GM21447 (cell line): ENCODE measurements around the gene BCAR3.
"Not testable (repeated sequence)": the region's sequence is repeated elsewhere in the genome, so short reads cannot be mapped to it uniquely, and the experiment has no call there.

Experiments
- ATAC-seq: cut with Tn5 transposase; IDR thresholded peaks from one replicate; pipeline ENCODE4 v1.9.1; 2021; ENCODE audit not compliant: unreplicated experiment

Gene BCAR3

DNA sequence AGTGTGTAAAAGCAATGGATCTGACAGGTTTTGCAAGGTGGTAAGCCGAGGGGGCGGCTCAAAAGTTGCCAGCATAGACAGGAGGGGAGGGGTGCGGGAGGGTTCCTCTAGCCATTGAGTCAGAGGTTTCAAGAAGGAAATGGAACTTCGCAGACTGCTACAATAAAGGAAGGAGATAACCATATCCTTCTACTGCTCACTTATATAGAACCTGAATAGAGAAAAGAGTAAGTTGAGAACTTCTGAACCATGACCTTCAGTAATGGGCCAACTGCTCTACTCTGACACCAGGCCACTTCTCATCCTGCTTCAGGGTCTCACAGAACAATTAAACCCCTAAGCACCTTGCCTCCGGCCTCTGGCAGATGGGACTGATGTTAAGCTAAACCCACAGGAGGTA is 26.3 kb upstream of the BCAR3 start:
- ATAC-seq: peak; percentile 69

DNA sequence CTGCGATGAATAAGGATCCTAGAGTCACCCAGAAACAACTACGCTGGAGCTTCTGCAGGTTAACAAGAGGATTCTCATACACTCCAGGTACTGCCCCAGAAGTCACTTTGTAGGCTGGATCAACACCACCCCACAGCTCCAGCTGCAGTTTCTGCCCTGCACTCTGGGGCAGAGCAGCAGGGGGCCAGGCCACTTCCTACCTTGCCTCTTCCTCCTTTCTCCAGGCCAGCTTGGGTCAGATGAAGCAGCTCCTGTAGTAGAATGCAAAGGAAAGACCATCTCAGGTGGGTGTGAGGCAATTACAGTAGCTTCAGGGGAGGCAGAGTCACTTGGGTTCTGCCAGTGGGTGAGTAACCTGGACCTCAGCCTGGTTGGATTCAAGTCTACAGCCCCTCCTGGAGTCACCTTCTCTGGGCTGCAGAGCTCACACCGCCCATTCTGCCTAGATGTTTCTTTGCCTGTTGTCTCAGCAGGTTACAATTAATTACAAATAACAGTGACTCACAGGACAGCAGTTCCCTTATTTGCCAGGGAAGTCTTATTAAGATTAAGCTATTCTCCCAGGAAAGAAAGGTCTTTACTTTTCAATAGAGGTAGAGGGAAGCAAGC is 24.4 kb upstream of the BCAR3 start:
- ATAC-seq: no peak

DNA sequence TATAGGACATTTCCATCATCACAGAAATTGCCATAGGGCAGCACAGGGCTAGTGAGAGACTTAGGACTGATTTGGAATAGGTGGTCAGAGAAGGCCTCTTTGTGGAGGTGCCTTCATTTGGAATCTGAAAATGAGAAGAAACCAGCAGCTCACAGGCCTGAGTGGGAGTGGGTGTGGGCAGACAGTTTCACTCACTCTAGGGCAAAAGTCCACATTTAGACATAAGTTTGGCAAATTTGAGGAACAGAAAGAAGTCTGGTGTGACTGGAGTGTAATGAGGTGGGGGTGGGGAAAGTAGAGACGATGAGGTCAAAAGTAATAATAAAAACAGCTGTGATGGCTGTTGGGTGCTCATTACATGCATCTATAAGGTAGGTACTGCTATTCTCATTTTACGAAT is 22.4 kb upstream of the BCAR3 start:
- peak; percentile 42 for ATAC-seq

DNA sequence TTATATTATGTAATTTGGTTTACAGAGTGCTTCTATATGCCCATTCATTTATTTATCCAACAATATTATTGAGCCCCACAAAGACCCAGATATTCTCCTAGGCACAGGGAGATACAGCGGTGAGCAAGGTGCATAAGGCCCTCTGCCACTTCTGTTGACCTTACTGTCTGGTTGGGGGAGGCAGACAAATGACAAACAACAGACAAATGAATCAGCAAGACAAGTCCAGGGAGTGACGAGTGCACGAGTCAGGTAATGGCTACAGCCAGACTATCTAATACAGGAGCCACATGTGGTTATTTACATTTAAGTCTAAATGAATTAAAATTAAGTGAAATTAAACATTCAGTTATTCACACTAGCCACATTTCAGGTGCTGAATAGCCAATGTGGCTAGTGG is 22.0 kb upstream of the BCAR3 start:
- no peak for ATAC-seq

DNA sequence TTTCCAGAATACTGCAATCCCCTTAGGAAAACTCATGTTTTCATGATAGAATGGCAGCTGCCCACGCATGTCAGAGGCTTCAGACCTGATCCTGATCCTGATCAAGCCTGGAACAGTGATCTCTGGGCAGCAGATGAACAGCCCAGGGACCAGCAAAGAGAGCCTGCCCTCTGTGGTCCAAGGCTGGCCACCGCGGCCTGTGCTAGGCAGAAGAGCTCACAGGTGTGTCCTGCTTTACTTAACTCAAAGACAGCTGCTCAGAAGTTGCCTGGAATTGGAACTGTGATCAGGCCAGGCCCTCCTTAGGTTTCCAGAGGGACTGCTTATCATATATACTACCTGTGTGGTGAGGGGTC is 21.2 kb upstream of the BCAR3 start:
- no peak for ATAC-seq

DNA sequence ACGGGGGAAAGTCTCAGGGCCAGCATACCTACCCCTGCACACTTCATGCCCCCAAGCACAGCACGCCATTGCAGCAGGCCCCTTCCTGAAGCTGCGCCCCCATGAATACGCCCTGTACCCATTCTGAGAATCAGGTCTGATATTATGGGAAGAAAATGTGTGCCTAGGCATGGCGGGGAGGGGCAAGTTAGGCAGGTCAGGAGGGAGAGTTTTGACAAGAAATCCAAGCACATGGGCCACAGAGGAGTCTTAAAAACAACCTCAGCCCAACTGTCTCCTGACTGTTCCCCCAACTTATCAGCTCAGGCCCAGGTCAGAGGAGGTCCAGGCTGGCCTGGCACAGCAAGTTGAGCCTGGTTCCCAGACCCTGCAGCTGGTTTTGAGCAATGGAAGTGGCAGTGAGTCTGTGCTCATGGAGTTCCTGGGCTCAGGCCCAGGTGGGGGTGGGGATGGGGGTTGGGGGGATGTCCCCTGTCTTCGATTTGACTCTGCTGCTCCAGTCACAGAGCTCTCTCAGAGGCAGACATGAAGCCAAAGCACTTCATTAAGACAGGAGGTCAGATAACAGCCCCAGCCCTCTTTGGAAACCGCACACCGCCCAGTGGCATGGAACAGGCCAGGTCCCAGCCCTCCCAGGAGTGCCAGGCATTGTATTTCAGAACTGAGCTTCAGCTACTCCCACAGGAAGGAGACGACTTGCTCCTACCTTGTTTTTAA is 20.6 kb upstream of the BCAR3 start:
- peak; percentile 33 for ATAC-seq

DNA sequence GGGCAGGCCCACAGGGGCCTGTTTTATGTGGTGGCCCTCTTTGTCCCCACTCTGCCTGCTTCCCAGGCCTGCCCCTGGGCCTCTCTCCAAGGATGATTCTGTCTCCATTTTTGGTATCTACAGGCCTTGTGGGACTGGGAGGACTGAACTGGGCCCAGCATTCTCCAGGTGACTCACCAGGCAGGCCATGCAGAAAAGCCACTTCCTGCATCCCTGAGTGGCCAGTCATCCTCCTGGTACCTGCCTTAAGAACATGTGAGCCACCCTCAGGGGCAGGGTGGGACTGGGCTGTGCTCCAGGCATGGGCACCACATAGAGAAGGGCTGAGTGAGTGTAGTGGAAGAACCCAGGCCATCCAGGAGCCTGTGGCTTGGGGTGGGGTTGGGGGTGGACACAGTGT is 20.0 kb upstream of the BCAR3 start:
- ATAC-seq: no peak

DNA sequence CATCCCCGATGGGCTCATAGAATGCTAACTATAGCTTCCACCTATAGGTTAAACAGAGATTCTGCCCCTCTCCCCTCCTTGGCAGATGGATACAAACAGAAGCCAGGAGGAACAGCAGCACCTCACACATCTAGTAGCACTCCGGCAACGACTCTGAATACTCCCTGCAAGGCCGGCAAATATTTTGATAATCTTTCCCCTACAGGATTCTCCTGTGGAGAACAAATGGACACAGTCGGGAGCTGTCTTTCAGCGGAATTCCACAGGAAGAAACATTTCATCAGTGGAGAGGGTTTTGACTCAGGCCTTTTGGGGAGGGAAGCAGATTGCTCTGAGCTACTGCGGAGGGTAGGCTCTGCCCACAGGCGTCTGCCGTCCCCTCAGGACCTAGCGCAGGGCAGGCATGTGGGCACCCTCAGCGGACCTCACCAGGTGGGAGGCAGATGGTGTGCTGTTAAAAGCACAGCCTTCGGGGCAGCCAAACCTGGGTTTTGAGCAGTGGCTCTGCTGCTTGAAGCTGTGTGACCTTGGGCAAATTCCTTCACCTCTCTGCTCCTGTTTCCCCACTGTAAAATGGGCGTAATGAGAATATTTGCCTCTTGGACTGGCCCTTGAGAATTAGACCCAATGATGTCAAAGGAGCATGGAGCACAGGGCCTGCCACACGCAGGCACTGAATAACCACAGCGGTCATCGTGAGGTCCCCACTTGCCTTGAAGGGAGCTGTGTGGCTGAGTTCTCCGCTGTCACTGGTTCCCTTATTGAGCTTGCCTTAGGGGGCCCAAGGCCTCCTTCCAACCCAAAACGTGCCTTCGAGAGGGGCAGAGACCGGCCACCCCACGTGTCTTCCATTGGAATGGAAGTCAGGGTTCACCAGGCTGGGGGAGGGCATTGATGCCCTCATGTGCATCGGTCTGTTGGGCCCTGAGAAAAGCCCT is 19.2 kb upstream of the BCAR3 start:
- no peak for ATAC-seq

DNA sequence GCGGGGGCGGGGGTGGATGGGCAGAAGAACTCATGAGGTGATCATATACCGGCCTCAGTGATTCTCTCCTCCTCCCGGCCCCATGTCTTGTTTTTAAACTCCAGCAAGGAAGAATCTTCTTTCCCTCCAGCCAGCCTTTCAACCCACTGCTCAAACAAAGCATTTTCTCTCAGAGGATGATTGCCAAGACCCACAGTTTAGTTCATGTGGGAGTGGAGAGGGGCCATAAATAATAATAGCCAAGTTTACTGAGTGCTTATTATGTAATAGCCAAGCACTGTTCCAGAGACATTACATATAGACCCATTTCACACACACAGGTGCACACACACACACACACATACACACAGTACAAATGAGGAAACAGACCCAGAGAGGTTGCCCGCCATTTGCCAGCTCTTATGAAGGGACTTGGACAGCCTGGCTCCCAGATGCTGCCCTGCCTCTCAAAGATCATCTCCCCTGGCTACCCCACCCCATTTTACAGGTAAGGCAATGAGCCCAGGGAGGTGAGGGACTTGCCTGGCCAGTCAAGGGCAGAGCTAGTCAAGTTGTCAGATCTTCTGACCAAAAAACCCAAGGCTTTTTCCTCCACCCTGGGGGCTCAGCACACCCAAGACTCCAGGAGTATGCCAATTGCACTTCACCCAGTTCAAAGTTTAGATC is 18.0 kb upstream of the BCAR3 start:
- ATAC-seq: no peak

DNA sequence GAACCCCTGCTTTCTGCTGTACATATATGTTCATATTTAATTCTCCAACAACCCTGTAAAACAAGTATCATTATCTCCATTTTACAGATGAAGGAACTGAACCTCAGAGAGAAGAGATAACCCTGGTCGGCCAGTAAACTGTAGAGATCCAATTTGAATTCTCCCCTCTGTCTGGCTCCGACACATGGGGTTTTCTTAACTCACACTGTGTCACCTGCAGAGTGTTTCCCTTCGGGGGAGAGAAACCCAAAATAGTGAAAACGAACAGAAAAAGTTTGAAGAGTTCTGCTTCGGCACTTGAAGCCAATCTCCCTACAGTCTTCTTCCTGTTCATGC is 17.4 kb upstream of the BCAR3 start:
- ATAC-seq: no peak

DNA sequence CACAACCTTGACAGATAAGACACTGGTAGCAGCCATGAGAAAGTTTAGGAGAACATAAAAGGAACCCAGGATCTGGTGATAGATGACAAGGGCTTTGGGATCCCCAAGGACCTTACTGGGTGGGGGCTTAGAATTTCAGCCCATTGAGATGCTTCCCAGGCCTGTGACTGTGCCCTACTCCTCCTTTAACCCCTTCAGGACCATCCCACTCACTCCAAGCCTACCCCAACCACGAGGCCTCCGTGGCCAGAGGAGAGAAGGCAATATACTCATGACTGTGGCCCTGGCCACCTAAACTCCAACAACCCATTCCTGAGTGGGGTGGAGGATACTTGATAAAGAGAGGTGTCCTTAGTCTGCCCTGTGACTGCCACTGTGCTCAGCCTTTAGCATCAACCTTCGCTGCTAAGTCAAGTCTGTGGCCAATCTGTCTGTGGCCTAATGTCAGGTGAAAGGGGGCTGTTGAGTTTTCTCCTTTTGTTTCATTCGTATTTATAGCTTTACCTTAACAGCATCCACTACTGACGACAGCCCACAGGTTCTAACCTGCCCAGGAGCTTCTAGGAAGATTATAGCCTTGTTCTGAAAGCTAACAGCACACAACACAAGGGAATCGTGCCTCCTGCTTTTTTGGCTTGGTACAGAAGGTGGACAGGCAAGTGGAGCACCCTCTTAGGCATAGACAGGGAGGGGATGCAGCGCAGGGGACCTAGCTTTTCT is 16.9 kb upstream of the BCAR3 start:
- no peak for ATAC-seq

DNA sequence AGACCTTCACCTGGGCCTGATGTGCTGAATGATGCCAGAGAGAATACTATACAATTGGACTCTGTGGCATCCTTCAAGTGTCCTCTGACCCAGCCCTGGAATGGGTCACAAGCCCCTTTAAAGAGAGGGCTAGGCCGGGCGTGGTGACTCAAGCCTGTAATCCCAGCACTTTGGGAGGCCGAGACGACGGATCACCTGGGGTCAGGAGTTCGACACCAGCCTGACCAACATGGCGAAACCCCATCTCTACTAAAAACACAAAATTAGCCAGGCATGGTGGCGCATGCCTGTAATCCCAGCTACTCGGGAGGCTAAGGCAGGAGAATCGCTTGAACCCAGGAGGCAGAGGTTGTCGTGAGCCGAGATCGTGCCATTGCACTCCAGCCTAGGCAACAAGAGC is 15.9 kb upstream of the BCAR3 start:
- ATAC-seq: not testable (repeated sequence)

DNA sequence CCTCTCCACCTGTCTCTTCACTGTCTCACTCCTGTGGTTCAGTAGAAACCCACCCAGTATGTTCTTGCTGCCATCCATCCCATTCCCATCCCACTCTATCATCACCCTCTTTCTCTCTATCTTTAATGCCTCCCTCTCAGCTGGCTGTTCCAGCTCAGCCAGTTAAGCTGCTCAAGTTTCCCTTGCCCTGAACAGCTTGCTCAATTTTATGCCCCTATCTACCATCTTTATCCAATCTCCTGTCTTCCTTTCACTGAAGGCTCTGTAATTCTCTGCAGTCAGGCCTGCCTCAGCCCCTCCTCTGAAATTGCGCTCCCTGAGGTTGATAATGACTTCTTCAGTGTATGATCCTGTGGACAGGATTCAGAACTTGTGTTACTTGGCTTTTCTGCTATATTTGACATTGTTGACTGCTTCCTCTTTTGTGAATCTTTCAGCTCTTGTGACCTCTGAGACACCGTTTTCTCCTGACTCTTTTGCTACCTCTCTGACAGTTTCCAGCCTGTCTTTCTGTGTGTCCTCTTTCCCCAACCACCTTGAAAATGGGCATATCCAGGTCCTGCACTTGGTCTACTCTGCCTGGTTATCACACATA is 13.9 kb upstream of the BCAR3 start:
- peak; percentile 38 for ATAC-seq

DNA sequence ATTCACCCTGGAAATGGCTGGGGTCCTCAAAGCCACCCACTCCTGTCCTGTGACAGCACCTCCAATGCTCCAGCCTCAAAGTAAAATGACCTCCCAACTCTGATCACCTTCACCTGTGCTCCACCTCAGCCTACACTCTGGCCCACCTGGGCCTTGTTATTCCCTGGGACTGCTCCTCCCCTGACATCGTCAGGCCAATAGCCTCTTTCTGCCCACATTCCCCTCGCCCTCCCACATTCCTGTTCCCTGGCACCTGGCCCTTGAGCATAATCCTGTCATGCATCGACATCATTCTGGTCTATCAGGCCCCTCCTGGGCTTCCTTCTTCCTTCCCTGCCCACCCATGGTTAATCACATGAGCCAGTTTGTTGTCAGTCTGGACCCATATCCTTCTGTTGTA is 13.2 kb upstream of the BCAR3 start:
- no peak for ATAC-seq

DNA sequence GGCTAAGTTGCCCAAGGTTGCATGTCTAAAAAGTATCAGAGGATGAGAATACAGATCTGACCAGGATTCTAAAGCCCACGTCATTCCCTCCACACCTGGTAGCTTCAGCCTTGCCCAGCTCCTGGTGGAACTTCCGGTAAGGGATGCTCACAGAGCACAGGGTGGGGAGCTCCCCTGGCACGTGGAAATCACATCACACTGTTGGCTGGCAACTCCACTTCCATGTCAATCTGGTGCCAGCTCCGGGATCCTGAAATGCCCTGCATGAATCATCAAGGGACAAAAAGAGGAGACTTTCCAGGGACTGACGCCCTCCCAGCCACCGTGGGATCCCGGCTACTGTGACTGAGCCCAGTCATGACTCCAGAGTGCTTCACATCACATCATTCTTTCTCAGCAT is 12.4 kb upstream of the BCAR3 start:
- no peak for ATAC-seq

DNA sequence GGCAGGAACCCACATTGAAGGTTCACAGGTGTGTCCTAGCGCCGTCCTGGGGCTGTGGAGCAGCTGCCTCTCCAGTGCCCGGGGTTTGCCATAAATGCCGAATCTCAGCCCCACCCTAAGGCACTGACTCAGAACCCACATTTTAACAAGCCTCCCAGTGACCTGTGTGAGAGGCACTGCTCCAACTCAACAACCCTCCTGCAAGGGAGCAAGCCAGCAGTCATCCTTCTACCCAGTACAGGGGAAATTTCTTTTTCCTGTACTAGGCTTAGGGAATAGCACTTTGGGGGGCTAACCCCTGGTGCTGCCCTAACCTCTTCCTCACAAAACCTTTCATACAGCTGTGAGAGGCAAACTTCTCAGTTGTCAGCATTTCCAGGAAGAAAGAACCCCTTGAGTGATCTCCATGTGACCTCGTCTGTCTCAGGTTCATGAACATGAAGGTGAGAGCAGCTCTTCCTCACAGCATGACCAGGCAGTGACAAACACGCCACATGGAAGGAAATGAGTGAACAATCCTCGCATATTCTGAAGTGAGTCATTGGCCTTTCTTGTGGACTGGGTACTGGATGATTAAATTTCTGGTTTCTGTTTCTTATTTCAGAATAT is 11.4 kb upstream of the BCAR3 start:
- peak; percentile 74 for ATAC-seq

DNA sequence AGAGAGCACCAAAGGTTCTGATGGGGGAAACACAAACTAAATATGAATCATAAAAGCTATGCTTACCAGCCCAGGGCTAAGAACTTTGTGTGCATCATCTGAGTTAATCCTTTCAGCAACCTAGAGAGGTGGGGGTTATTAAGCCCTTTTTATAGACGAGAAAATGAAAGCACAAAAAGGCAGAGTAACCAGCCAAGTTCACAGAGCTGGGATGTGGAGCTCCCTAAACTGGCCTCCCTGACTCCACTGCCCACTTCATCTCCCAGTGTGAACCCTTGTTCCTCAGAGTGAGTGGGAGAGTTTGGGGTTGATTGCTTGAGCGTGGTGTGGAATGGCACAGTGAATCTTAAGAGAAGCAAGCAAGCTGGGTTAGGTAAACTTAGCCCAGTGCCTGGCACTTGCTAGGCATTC is 10.8 kb upstream of the BCAR3 start:
- ATAC-seq: no peak

DNA sequence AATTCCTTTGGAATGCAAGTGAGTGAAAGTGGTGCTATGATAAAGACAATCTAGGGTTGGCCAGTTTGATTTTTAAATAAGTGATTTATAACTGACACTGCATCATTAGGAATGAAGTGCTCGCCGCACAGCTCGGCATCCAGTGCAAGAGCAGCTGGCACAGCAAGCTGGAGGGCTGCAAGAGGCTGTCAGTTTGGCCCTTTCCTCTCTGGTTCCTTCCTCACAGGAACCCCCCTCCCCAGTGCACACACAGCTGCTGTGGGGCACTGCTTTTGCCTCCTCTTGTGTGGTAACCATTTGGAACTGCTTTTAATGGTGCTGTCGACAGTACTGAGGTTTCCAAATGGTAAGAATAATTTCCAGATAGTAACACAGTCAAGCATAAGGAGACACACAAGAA is 10.4 kb upstream of the BCAR3 start:
- ATAC-seq: no peak

DNA sequence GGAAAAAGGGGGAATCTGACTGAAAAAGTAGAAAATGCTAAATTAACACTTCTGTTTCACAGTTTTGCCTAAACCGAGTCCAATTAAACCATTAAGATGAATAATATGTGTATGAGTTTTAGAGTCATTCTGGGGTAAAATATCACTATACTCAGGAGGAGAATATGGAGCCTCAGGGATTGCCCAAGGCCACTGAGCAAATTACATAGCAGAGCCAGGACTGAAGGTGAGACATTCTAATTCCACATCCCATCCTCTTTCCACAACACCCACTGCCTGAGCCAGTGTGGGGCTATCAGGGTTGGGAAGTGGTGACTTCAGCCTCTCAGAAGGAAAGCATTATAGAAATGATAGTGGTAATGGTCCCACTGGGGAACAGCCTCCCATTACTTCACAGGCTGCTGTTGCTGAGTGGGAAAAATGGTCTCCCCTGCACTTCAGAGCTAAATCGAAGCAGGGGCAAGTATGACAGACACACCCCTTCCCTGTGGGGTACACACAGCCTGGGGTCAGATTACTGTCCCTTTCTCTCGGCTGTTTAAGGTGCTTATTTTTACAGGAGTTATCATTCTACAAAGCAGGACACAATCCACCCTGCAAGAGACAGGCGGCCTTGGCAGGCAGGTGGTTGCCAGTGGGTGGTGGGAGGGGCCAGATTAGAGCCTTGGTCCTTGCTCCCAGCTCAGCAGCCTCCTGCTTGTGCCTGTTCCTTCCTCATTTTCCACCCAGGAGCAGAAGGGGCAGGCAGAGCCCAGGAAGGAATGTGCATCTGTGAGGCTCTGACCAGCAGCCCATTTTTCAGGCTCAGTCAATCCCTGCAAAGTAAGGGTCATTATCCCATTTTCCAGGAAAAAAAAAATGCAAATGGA is 9.5 kb upstream of the BCAR3 start:
- no peak for ATAC-seq
